WTC11 (cell line): ENCODE results near the gene WDR36. TPM values are rescaled to one million over a fixed set of nuclear protein-coding genes. Genes with fewer than 3 reads are reported as not detected.

Source experiments
- ATAC-seq: fragments of 200-7000 bp; cut with Tn5 transposase; 2 replicates; pipeline ENCODE4 v1.10.0; 2021; ENCODE audit warnings: mild to moderate bottlenecking, moderate library complexity
- CTCF ChIA-PET: fragments of 300-600 bp; sonication (Branson Sonifier 250); formaldehyde crosslinking; loops from one replicate; lab custom pipeline; 2021; ENCODE audit warnings: antibody characterized with exemption; lab: Charles Lee
- POLR2A ChIA-PET: fragments of 350-600 bp; sonication (Branson Sonifier 250); formaldehyde crosslinking; loops from one replicate; lab custom pipeline; 2021; ENCODE audit warnings: antibody characterized with exemption; lab: Charles Lee
- DNase-seq: peaks from one replicate; pipeline ENCODE4 v3.0.0; 2021; ENCODE audit warnings: low spot score
- H3K27ac Mint-ChIP-seq: 2 replicates; pipeline ENCODE4 v1.8.0; 2021; ENCODE audit warnings: mixed read lengths
- H3K27me3 Mint-ChIP-seq: 2 replicates; pipeline ENCODE4 v1.8.0; 2021; ENCODE audit warnings: low read depth, mild to moderate bottlenecking, moderate library complexity, mixed read lengths
- H3K36me3 Mint-ChIP-seq: 2 replicates; pipeline ENCODE4 v1.8.0; 2021; ENCODE audit warnings: mixed read lengths
- H3K4me1 Mint-ChIP-seq: 2 replicates; pipeline ENCODE4 v1.8.0; 2022; ENCODE audit warnings: mixed read lengths
- H3K4me3 Mint-ChIP-seq: 2 replicates; pipeline ENCODE4 v1.8.0; 2021; ENCODE audit warnings: mild to moderate bottlenecking, moderate library complexity, mixed read lengths
- H3K9me3 Mint-ChIP-seq: 2 replicates; pipeline ENCODE4 v1.8.0; 2021; ENCODE audit warnings: mixed read lengths
- E2F4 ChIP-seq: sonication (generic); formaldehyde crosslinking; IDR thresholded peaks from 2 replicates; pipeline ENCODE4 v1.8.1; 2022; ENCODE audit warnings: low read depth, mild to moderate bottlenecking, moderate library complexity, missing genetic modification reagents, borderline replicate concordance
- E2F5 ChIP-seq: sonication (generic); formaldehyde crosslinking; IDR thresholded peaks from 2 replicates; pipeline ENCODE4 v1.8.1; 2022; ENCODE audit warnings: mild to moderate bottlenecking, moderate library complexity, missing genetic modification reagents
- ELF4 ChIP-seq: sonication (generic); formaldehyde crosslinking; IDR thresholded peaks from 2 replicates; pipeline ENCODE4 v1.8.1; 2022; ENCODE audit warnings: low read depth, mild to moderate bottlenecking, moderate library complexity, missing genetic modification reagents
- ERG ChIP-seq: fragments of 250-450 bp; sonication (Bioruptor Pico); IDR thresholded peaks from 2 replicates; pipeline ENCODE4 v1.8.0; 2021; ENCODE audit warnings: mild to moderate bottlenecking
- MYBL2 ChIP-seq: sonication (generic); formaldehyde crosslinking; IDR thresholded peaks from 2 replicates; pipeline ENCODE4 v1.8.1; 2023; ENCODE audit warnings: mild to moderate bottlenecking, moderate library complexity, missing genetic modification reagents
- SMAD3 ChIP-seq: sonication (generic); formaldehyde crosslinking; IDR thresholded peaks from 2 replicates; pipeline ENCODE4 v1.8.0; 2022; ENCODE audit warnings: missing genetic modification reagents, mild to moderate bottlenecking, borderline replicate concordance
- TCF7 ChIP-seq: sonication (generic); formaldehyde crosslinking; IDR thresholded peaks from 2 replicates; pipeline ENCODE4 v1.8.0; 2022; ENCODE audit warnings: mild to moderate bottlenecking, low read depth, missing genetic modification reagents, moderate library complexity
- ZNF232 ChIP-seq: sonication (generic); formaldehyde crosslinking; IDR thresholded peaks from 2 replicates; pipeline ENCODE4 v1.8.0; 2022; ENCODE audit warnings: mild to moderate bottlenecking, missing genetic modification reagents
- ZNF532 ChIP-seq: fragments of 250-450 bp; sonication (Bioruptor Pico); IDR thresholded peaks from 2 replicates; pipeline ENCODE4 v1.9.0; 2021; ENCODE audit warnings: mild to moderate bottlenecking, borderline replicate concordance
- total RNA-seq: library from RNA; stranded (reverse); gene quantifications from 3 replicates; pipeline ENCODE4 v1.2.3, GENCODE V29; 2021
- TF ChIP-seq, protein P1 (sequence below): fragments of 250-450 bp; sonication (Bioruptor Pico); IDR thresholded peaks from 2 replicates; pipeline ENCODE4 v1.9.0; 2021; ENCODE audit warnings: moderate library complexity, mild to moderate bottlenecking, inconsistent platforms, borderline replicate concordance
- TF ChIP-seq, protein P2 (sequence below): sonication (generic); formaldehyde crosslinking; IDR thresholded peaks from 2 replicates; pipeline ENCODE4 v1.8.0; 2022; ENCODE audit warnings: missing genetic modification reagents
- TF ChIP-seq, protein P3 (sequence below): sonication (generic); formaldehyde crosslinking; IDR thresholded peaks from 2 replicates; pipeline ENCODE4 v1.8.1; 2023; ENCODE audit warnings: mild to moderate bottlenecking, moderate library complexity, missing genetic modification reagents
- TF ChIP-seq, protein P4 (sequence below): sonication (generic); formaldehyde crosslinking; conservative IDR thresholded peaks from 2 replicates; pipeline ENCODE4 v1.8.1; 2023; ENCODE audit warnings: mild to moderate bottlenecking, low read depth, missing genetic modification reagents, moderate library complexity

Gene WDR36
- total RNA-seq, 1 experiment from 2014 or later, result 34.1 TPM

DNA sequence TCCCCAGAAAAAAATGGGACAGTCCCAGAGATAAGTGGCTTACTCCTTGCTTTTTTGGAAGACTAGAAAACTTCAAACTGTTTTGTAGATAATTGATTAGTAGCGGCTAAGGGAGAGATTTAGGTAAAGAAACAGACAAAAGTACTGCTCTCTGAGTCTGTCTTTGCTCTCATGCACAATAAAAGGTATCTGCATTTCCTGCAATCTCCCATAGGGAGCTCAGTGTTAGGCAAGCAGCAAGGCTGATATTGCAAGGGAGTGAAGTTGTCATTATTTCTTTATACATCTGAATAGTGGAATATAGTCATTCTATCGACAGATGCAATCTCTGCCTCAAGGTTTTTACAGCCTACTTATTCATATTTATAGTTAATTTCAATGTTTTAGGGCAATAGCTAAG, 77.1 kb downstream of the WDR36 start (continued):
- no peak for TF ChIP-seq TCF7 (CRISPR knock-in tag)

DNA sequence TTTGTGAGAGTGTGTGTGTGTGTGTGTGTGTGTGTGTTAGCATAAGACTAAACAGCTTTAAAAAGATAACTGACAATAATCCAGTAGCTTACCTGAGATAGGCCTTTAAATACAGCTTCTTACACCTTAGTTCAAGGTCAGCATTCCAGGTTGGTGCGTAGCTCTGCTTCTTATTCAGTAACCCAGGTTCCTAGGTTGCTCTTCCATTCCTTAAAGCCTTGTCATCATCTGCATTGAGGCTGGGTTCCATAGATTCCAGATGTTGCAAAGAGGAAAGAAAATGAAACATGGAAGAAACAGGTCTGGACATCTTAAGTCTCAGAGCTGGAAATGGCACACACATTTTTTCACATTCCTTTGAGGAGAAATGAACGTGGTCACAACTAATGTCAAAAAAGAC, 78.1 kb downstream of the WDR36 start:
- Mint-ChIP-seq H3K9me3 (no peaks in the 10 kb centered on the region), H3K27ac (no peak overlapping the region), H3K4me3 (no peak overlapping the region), H3K27me3 (no peaks in the 10 kb centered on the region), H3K4me1 (peaks cover 22% of the 10 kb centered on the region), H3K36me3 (no peaks in the 10 kb centered on the region)
- no peak for TF ChIP-seq TCF7 (CRISPR knock-in tag)
- no peak for TF ChIP-seq ELF4 (CRISPR knock-in tag)
- TF ChIP-seq SMAD3 (CRISPR knock-in tag), result no peak
- no peak for TF ChIP-seq ZNF232 (CRISPR knock-in tag)
- TF ChIP-seq E2F4 (CRISPR knock-in tag), result no peak
- TF ChIP-seq, protein P1, sequence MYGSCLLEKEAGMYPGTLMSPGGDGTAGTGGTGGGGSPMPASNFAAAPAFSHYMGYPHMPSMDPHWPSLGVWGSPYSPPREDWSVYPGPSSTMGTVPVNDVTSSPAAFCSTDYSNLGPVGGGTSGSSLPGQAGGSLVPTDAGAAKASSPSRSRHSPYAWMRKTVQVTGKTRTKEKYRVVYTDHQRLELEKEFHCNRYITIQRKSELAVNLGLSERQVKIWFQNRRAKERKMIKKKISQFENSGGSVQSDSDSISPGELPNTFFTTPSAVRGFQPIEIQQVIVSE, result no peak
- TF ChIP-seq, protein P2, sequence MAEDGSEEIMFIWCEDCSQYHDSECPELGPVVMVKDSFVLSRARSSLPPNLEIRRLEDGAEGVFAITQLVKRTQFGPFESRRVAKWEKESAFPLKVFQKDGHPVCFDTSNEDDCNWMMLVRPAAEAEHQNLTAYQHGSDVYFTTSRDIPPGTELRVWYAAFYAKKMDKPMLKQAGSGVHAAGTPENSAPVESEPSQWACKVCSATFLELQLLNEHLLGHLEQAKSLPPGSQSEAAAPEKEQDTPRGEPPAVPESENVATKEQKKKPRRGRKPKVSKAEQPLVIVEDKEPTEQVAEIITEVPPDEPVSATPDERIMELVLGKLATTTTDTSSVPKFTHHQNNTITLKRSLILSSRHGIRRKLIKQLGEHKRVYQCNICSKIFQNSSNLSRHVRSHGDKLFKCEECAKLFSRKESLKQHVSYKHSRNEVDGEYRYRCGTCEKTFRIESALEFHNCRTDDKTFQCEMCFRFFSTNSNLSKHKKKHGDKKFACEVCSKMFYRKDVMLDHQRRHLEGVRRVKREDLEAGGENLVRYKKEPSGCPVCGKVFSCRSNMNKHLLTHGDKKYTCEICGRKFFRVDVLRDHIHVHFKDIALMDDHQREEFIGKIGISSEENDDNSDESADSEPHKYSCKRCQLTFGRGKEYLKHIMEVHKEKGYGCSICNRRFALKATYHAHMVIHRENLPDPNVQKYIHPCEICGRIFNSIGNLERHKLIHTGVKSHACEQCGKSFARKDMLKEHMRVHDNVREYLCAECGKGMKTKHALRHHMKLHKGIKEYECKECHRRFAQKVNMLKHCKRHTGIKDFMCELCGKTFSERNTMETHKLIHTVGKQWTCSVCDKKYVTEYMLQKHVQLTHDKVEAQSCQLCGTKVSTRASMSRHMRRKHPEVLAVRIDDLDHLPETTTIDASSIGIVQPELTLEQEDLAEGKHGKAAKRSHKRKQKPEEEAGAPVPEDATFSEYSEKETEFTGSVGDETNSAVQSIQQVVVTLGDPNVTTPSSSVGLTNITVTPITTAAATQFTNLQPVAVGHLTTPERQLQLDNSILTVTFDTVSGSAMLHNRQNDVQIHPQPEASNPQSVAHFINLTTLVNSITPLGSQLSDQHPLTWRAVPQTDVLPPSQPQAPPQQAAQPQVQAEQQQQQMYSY (CRISPR knock-in tag), result no peak
- TF ChIP-seq MYBL2 (CRISPR knock-in tag), result no peak
- no peak for TF ChIP-seq E2F5 (CRISPR knock-in tag)
- TF ChIP-seq, protein P3, sequence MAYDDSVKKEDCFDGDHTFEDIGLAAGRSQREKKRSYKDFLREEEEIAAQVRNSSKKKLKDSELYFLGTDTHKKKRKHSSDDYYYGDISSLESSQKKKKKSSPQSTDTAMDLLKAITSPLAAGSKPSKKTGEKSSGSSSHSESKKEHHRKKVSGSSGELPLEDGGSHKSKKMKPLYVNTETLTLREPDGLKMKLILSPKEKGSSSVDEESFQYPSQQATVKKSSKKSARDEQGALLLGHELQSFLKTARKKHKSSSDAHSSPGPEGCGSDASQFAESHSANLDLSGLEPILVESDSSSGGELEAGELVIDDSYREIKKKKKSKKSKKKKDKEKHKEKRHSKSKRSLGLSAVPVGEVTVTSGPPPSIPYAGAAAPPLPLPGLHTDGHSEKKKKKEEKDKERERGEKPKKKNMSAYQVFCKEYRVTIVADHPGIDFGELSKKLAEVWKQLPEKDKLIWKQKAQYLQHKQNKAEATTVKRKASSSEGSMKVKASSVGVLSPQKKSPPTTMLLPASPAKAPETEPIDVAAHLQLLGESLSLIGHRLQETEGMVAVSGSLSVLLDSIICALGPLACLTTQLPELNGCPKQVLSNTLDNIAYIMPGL (CRISPR knock-in tag), result no peak
- ATAC-seq, result no peak
- no peak for DNase-seq
- CTCF ChIA-PET, result interaction anchor here (1.0 to 1.6 kb wide), 4 partner anchors 11 to 291 kb away, joined by 3 to 10 read pairs (median 4); no protein-coding TSS in a partner anchor
- POLR2A ChIA-PET, result interaction anchor here (0.6 to 1.0 kb wide), 2 partner anchors 109 to 125 kb away, joined by 3 to 4 read pairs; no protein-coding TSS in a partner anchor

GRCh38 chr5:111172504-111172903, 80.4 kb downstream of the WDR36 start:
- Mint-ChIP-seq H3K27me3 (no peaks in the 10 kb centered on the region), H3K36me3 (no peaks in the 10 kb centered on the region), H3K4me1 (peaks cover 13% of the 10 kb centered on the region), H3K27ac (no peak overlapping the region), H3K4me3 (no peak overlapping the region), H3K9me3 (no peaks in the 10 kb centered on the region)
- ATAC-seq (peak; percentile 94), DNase-seq (peak; percentile 26)
- CTCF ChIA-PET, result no interaction called here
- POLR2A ChIA-PET, result no interaction called here
- TF ChIP-seq ZNF532 (no peak), ERG (CRISPR knock-in tag) (no peak), ZNF232 (CRISPR knock-in tag) (no peak)
- TF ChIP-seq, protein P4, sequence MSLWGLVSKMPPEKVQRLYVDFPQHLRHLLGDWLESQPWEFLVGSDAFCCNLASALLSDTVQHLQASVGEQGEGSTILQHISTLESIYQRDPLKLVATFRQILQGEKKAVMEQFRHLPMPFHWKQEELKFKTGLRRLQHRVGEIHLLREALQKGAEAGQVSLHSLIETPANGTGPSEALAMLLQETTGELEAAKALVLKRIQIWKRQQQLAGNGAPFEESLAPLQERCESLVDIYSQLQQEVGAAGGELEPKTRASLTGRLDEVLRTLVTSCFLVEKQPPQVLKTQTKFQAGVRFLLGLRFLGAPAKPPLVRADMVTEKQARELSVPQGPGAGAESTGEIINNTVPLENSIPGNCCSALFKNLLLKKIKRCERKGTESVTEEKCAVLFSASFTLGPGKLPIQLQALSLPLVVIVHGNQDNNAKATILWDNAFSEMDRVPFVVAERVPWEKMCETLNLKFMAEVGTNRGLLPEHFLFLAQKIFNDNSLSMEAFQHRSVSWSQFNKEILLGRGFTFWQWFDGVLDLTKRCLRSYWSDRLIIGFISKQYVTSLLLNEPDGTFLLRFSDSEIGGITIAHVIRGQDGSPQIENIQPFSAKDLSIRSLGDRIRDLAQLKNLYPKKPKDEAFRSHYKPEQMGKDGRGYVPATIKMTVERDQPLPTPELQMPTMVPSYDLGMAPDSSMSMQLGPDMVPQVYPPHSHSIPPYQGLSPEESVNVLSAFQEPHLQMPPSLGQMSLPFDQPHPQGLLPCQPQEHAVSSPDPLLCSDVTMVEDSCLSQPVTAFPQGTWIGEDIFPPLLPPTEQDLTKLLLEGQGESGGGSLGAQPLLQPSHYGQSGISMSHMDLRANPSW (CRISPR knock-in tag), result no peak
